GM19023 (cell line): ENCODE measurements around the gene VGLL2.

Experiments
- ATAC-seq: cut with Tn5 transposase; IDR thresholded peaks from one replicate; pipeline ENCODE4 v1.9.1; 2021; ENCODE audit warnings: mild to moderate bottlenecking, moderate library complexity; ENCODE audit not compliant: unreplicated experiment

VGLL2 gene

DNA sequence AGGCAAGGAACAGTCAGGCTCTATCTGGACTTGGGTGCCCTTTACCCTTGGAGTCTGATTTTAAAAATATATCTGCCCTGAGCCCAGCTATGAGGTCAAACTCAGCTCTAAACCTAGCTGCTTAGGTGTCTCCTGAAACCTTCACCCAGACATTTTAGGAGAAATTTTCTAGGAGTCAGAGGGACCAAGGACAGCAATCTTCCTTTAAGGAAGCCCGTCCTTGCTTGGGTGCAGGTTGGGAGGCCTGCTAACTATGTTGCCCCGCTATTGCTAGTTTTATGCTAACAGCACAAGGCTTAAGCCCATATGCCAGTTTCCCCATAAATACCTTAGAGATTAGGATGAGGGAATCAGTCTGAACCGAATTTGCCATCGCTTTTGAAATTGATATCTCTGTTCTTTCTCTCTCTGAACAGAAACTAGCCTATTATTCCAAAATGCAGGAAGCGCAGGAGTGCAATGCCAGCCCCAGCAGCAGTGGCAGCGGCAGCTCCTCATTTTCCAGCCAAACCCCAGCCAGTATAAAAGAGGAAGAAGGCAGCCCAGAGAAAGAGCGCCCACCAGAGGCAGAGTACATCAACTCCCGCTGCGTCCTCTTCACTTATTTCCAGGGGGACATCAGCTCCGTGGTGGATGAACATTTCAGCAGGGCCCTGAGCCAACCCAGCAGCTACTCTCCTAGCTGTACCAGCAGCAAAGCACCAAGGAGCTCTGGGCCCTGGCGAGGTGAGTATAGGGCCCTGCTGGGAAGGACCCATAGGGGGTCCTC, 2.6 kb downstream of the VGLL2 start:
- no peak for ATAC-seq

DNA sequence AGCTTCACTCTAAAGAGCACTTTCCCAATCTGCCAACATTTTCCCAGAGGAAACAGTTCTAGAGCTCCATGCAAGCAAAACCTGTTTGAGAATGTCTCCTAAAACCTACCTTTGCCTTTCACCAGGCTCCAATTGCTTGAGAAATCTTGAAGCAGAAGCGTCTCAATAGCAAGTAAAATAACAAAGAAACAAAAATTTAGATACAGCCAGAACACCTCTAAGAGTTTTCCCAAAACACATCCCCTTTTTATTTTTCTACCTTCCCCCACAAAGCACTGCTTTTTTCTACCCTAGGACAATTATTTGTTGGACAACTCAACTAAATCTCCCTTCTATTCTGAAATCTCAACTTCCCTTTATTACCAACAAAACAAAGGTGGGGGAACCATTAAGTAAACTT, 3.6 kb downstream of the VGLL2 start:
- ATAC-seq: no peak

DNA sequence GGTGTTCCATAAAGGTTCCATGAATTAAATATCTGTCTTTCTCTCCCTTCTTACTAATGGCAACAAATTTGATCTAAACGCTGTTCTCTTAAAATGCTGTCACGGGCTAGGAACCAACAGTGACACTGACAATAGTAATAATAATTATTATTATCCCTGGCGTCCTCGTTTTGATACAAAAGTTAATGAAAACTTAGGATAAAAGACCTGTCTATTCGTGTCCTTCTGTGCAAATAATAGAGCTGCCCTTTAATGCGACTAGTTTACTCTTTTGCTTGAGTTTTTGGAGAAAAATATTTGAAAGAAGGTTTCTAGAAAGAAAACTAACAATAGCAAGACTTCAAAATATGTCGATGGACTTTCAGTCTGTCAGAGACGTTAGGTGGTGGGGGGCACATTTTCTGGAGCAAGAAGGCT, 4.3 kb downstream of the VGLL2 start:
- ATAC-seq: no peak

DNA sequence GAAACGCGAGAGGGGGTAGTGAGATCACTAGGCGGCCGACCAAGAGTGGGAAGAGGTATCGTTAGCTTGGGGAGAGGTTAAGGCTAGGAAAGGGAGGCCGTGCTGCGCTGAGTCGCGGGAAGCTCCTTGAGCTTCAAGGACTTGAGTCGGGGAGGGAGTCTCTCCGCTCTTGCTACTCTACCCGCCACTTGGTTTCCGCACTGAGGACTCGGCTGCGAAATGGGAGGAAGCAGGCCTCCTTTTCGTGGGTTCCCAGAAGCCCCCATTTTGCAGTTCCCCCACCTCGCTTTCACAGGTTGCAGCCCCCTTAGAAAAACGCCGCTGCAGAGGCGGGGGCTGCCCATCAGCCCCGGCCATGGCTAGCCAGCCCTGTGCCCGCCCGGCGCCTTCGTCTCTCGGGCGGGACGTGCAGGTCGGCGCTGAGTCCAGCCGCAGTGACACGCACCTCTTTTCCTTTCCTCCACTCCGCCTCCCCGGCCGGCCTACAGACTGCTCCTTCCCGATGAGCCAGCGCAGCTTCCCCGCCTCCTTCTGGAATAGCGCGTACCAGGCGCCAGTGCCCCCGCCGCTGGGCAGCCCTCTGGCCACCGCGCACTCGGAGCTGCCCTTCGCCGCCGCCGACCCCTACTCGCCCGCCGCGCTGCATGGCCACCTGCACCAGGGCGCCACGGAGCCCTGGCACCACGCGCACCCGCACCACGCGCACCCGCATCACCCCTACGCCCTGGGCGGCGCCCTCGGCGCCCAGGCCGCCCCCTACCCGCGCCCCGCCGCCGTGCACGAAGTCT, 4.9 kb downstream of the VGLL2 start:
- ATAC-seq: no peak

DNA sequence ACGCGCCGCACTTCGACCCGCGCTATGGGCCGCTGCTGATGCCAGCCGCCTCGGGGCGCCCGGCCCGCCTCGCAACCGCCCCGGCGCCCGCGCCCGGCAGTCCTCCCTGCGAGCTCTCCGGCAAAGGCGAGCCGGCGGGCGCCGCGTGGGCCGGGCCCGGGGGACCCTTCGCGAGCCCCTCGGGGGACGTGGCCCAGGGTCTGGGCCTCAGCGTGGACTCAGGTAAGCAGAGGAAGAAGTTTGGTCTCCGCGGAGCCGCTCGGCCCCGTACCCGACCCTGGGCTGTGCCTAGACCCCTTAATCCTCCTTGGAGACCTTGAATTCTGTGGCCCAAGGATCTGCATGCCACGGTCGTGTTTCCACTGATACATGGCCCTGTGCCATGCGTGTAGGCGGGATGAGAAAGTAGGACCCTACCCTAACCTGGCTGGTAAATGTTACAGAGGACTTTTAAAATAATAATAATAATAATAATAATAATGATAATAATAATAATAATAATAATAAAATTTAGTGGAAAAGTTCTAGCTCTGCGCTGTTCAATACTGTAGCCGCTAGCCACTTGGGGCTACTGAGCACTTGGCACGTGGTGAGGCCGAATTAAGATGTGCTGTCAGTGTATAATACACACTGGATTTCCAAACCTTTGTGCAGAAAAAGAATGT, 5.6 kb downstream of the VGLL2 start:
- no peak for ATAC-seq

- ATAC-seq: no peak
Measured at GRCh38 chr6:117272032-117272866, 6.9 kb downstream of the VGLL2 start.

- ATAC-seq: no peak
Measured at GRCh38 chr6:117272891-117273290, 7.5 kb downstream of the VGLL2 start.

DNA sequence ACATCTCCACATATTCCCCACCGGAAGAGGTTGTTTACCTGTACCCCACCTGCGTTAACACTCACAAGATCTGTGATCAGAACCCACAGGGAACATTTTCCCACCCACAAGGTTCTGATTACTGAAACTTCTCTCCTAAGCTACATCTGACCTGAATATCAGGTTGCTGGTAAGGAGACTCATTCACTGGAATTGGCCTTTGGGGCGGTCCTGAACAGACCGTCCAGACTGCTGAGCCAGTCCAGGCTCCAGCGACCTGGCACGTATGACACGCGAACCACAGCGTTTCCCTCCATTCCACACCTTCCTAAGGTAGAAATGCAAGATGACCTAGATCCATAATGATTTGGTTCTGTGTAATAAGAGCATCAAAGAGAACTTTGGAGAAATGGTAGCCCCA, 9.8 kb downstream of the VGLL2 start:
- no peak for ATAC-seq

GRCh38 chr6:117275711-117276110, 10.4 kb downstream of the VGLL2 start:
- ATAC-seq: no peak

GRCh38 chr6:117276778-117277316, 11.5 kb downstream of the VGLL2 start:
- no peak for ATAC-seq

DNA sequence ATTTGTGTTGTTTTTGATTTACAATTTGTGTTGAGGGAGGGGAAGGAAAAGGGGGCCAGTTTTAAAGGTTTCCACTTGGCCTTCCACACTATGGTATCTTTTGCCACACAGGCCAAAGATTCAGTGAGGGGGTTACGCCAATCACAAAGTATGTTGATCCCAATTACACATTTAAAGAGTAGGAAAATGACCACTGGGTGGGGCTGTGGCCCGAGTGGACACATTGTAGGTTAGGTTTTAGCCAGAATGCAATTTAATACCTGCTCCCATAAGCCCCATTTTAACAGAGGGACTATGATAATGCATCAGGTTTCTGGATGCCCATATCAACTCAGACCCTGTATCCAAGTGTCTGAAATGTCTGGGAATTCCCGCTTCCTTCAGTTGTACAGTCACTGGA, 15.6 kb downstream of the VGLL2 start:
- no peak for ATAC-seq

- no peak for ATAC-seq
Measured at GRCh38 chr6:117288083-117288715, 22.8 kb downstream of the VGLL2 start.

DNA sequence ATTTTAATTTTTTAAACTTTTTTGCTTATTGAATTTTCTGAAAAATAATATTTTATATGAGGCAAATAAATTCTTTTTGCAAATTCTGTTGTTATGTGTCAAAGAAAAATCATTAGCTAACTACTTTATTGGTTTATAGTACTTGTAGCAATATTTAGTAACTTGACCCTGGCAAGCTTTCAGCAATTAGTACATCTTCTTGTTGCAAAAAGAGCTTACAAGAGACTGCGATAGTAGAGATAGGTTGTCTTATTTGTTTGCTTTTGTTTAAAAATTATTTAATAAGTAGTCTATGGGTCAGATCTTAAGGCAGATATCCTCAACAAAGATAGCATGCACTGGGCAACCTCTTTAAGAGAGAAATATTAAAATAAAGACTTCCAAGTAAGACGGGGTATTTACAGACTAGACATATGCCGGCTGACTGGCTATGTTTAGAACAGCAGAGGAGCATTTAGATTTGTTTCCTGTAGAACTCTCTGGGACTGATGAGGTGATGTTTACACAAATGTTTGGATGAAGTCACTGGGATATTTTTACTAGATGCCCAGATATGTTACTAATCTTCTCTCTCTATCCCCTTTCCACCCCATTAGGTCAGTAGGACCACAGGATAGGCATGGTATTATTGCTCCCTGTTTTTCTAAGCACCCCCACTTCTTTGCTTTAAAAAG, 25.0 kb downstream of the VGLL2 start:
- no peak for ATAC-seq

DNA sequence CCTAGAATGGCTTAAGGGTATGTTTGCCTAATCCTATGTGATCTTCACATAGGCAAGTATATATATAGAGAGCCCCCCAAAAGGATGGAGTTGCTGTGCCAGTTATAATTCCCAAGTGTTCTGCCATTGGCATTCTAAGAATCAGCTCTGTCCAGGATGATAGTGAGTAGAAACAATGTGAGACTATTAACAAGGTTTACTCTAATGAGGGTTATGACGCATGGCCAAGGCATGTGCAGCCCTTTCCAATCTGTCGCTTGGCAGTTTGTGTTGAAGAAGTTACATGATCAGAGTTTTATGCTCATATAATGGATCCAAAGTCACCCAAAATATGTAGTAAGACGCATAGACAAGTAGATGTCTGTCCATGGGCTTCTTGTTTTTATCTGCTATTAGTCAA, 33.6 kb downstream of the VGLL2 start:
- no peak for ATAC-seq

DNA sequence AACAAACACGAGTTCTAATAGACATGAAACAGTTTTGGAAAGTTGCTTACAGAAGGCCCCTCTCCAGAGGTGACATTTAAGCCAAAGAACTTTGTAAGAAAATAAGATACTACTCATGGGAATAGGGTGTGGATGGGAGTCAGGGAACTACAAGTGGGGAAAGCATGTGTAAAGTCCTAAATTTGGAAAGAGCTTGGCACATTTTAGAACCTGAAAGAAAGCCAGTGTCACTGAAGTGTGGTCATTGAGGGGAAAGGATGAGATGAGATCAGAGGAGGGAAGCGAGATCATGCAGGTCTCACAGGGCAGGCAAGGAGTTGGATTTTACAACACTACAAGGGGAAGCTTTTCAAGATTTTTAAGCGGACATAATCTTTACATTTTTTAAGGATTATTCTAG, 38.0 kb downstream of the VGLL2 start:
- no peak for ATAC-seq

DNA sequence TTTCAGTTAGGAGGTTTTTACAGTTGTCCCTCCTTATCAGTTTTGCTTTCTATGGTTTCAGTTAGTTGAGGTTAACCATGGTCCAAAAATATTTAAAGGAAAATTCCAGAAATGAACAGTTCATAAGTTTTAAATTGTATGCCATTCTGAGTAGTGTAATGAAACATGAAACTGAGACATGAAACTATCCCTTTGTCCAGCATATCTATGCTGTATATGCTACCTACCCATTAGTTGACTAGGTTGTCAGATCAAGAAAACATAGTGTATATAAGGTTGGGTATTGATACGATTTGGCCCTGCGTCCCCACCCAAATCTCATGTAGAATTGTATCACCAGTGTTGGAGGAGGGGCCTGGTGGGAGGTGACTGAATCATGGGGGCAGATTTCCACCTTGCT, 39.1 kb downstream of the VGLL2 start:
- ATAC-seq: no peak

DNA sequence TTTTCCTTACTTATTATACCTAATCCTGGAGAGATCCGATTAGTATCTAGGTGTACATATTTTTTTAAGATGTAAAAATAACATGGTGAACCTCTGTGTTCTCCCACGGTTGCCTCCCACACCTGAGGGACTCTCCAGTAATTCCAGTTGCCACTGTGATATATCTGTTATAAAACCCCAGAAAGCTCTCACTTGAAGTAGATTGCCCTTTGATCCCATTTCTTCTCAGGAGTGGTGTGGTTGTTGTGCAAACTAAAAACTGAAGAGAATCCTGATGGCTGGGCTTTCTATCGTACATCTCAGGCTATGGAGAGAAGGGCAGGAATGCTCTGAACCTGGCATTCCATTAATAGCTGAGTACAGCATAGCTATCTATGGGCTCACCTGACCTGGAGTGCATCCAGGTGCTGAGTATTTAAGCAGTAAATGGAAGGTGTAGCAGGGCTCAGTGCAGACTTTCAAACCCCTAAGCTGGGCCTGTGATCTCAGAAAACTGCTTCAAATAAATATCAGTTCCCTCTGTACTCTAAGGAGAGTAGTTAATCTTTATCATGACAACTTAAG, 41.0 kb downstream of the VGLL2 start:
- no peak for ATAC-seq

DNA sequence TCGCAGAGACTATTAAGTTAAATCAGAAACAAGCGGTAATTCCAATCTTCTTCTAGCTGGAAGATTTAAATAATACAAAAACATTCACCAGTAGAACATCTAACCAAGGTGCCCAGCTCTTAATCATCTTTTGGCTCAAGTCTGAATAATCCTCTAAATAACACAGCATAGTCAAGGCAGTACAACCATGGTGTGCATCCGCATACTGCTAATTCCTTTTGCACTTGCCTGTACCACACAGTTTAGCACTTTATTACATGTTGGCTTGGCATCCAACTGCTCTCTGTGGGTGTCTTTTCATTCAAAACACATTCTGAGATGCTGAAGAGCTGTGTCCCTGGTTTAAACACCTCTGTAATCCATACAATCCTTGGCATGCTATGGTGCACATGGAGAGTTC, 42.3 kb downstream of the VGLL2 start:
- no peak for ATAC-seq

DNA sequence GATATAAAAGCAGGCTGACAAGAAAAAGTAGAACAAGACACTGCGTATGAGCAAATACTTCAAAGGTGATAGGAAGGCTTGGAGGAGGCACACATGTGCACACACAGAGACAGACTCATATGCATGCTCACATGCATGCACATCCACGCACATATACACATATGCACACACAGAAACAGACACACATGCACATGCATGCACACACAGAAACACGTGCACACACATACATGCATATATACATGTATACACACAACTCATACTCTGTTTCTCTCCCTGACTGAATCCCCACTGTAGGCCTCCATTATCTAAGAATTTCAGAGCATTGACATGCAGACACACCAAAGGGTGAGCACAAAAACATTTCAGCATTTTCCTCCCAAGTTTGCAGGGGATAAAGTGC, 43.7 kb downstream of the VGLL2 start:
- no peak for ATAC-seq
